Neural cell (in vitro differentiated cells): Measurements from ENCODE around the gene SETBP1.

Experiments used
- CTCF ChIP-seq: fragments of 450-650 bp; IDR thresholded peaks from 2 replicates; pipeline ENCODE4 v1.5.1; 2014; ENCODE audit warnings: antibody characterized with exemption, mild to moderate bottlenecking, moderate library complexity; ENCODE audit not compliant: poor library complexity, severe bottlenecking
- EP300 ChIP-seq: fragments of 450-650 bp; conservative IDR thresholded peaks from 2 replicates; pipeline ENCODE4 v1.6.1; 2014; ENCODE audit warnings: antibody characterized with exemption, mild to moderate bottlenecking, moderate library complexity; ENCODE audit not compliant: poor library complexity, severe bottlenecking
- EZH2 ChIP-seq: fragments of 200-600, 300-800 bp; shearing (Covaris generic), sonication (generic); IDR thresholded peaks from 2 replicates; pipeline ENCODE4 v1.6.1; 2014; ENCODE audit warnings: antibody characterized with exemption, low read length, borderline replicate concordance, mild to moderate bottlenecking; ENCODE audit not compliant: insufficient read depth, poor library complexity, severe bottlenecking
- POLR2AphosphoS5 ChIP-seq: IDR thresholded peaks from 2 replicates; pipeline ENCODE4 v1.6.1; 2012
- REST ChIP-seq: IDR thresholded peaks from 2 replicates; pipeline ENCODE4 v1.6.1; 2012; ENCODE audit warnings: borderline replicate concordance
- TAF1 ChIP-seq: IDR thresholded peaks from 2 replicates; pipeline ENCODE4 v1.6.1; 2012; ENCODE audit warnings: low read depth

DNA sequence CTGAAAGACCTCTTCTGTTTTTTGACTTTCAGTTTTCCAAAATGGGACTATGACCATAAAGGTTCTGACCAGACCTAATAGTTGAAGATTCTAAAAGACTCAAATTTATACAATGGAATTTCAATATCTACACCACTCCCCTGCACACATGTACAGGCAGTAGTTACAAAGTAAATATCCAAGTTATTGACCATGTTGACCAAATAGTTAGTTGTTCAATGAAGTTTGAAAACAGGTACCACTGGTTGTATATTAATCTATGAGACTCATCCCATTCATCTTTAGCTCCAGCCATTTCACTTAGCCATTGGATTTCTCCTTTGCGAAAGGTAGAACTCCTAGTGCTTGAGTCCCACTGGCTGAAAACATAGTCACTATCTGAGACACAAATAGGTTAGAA is 277.4 kb downstream of the SETBP1 start:
- TF ChIP-seq CTCF (no peak), EZH2 (no peak), TAF1 (no peak), POLR2AphosphoS5 (no peak), EP300 (no peak), REST (no peak)
